IMR-90 (cell line): ENCODE results near the gene PAM16. TPM values are rescaled to one million over a fixed set of nuclear protein-coding genes. Genes with fewer than 3 reads are reported as not detected.

Source experiments
- ATAC-seq: fragments of 200-7000 bp; cut with Tn5 transposase; 2 replicates; pipeline ENCODE4 v1.9.1; 2020; ENCODE audit warnings: low read depth, mild to moderate bottlenecking, moderate library complexity
- BruUV-seq: library from RNA; stranded (reverse); fragments of 400-500 nt; replicated peaks from 2 replicates; lab custom pipeline; 2021; lab: Mats Ljungman, UMichigan
- CTCF ChIA-PET: fragments of 300-600 bp; formaldehyde crosslinking; extraction: SDS; loops from one replicate; lab custom pipeline; 2021; ENCODE audit warnings: antibody characterized with exemption; lab: Yijun Ruan, JAX
- POLR2A ChIA-PET: fragments of 300-600 bp; sonication (Branson Sonifier 250); formaldehyde crosslinking; loops from one replicate; lab custom pipeline; 2022; ENCODE audit warnings: antibody characterized with exemption; ENCODE audit not compliant: unreplicated experiment; lab: Charles Lee
- DNase-seq: peaks from one replicate; pipeline ENCODE4 v3.0.0; 2013
- H2AFZ ChIP-seq: replicated peaks from 2 replicates; pipeline ENCODE3; 2013; ENCODE audit warnings: low read length, mild to moderate bottlenecking; ENCODE audit not compliant: poor library complexity
- H2AK5ac ChIP-seq: 2 replicates; pipeline ENCODE4 v1.6.1; 2013; ENCODE audit warnings: low read depth, low read length, inconsistent platforms
- H2AK9ac ChIP-seq: replicated peaks from 2 replicates; pipeline ENCODE3; 2013; ENCODE audit warnings: mild to moderate bottlenecking, low read depth, low read length, moderate library complexity; ENCODE audit not compliant: poor library complexity
- H2BK120ac ChIP-seq: 2 replicates; pipeline ENCODE4 v1.6.1; 2013; ENCODE audit warnings: low read depth, low read length, inconsistent platforms
- H2BK15ac ChIP-seq: 3 replicates; pipeline ENCODE4 v1.6.1; 2013; ENCODE audit warnings: low read depth, low read length, inconsistent platforms
- H2BK20ac ChIP-seq: 2 replicates; pipeline ENCODE4 v1.6.1; 2013; ENCODE audit warnings: low read depth, mild to moderate bottlenecking, inconsistent platforms, low read length, moderate library complexity
- H2BK5ac ChIP-seq: 2 replicates; pipeline ENCODE4 v1.6.1; 2013; ENCODE audit warnings: mild to moderate bottlenecking, low read depth, low read length, inconsistent platforms; ENCODE audit not compliant: poor library complexity, severe bottlenecking
- H3K14ac ChIP-seq: replicated peaks from 2 replicates; pipeline ENCODE4 v1.6.1; 2013; ENCODE audit warnings: low read depth, low read length, inconsistent platforms
- H3K18ac ChIP-seq: 2 replicates; pipeline ENCODE4 v1.6.1; 2013; ENCODE audit warnings: low read depth, low read length, control low read depth
- H3K23ac ChIP-seq: 2 replicates; pipeline ENCODE4 v1.6.1; 2013; ENCODE audit warnings: low read depth, low read length, inconsistent platforms
- H3K27ac ChIP-seq: 2 replicates; pipeline ENCODE4 v1.5.1; 2013; ENCODE audit warnings: mild to moderate bottlenecking, control low read depth, low read length; ENCODE audit not compliant: insufficient read depth
- H3K27me3 ChIP-seq: 2 replicates; pipeline ENCODE4 v1.6.1; 2013; ENCODE audit warnings: low read length; ENCODE audit not compliant: control insufficient read depth, insufficient read depth
- H3K36me3 ChIP-seq: 2 replicates; pipeline ENCODE4 v1.6.1; 2013; ENCODE audit warnings: low read length, mixed read lengths; ENCODE audit not compliant: control insufficient read depth, insufficient read depth
- H3K4ac ChIP-seq: 2 replicates; pipeline ENCODE4 v1.6.1; 2013; ENCODE audit warnings: low read depth, low read length, inconsistent platforms
- H3K4me1 ChIP-seq: 2 replicates; pipeline ENCODE4 v1.6.1; 2013; ENCODE audit warnings: low read length, mixed read lengths; ENCODE audit not compliant: control insufficient read depth, insufficient read depth
- H3K4me2 ChIP-seq: 2 replicates; pipeline ENCODE4 v1.6.1; 2013; ENCODE audit warnings: low read depth, mild to moderate bottlenecking, control low read depth, low read length, moderate library complexity
- H3K4me3 ChIP-seq: 2 replicates; pipeline ENCODE4 v1.5.1; 2013; ENCODE audit warnings: low read depth, mild to moderate bottlenecking, control low read depth, low read length, moderate library complexity; ENCODE audit not compliant: insufficient read depth
- H3K56ac ChIP-seq: 2 replicates; pipeline ENCODE4 v1.6.1; 2013; ENCODE audit warnings: low read length, inconsistent platforms; ENCODE audit not compliant: insufficient read depth; ENCODE audit errors: extremely low read depth
- H3K79me1 ChIP-seq, 2 experiments: 2 replicates each; pipeline ENCODE4 v1.6.1; 2013; ENCODE audit warnings: low read length in 2 of 2, inconsistent platforms in 1 of 2, low read depth in 1 of 2
- H3K9ac ChIP-seq: 2 replicates; pipeline ENCODE4 v1.6.1; 2013; ENCODE audit warnings: low read depth, low read length, control low read depth
- H3K9me1 ChIP-seq: 2 replicates; pipeline ENCODE4 v1.6.1; 2013; ENCODE audit warnings: low read length, inconsistent platforms; ENCODE audit not compliant: insufficient read depth
- H3K9me3 ChIP-seq: 2 replicates; pipeline ENCODE4 v1.6.1; 2013; ENCODE audit warnings: low read length; ENCODE audit not compliant: control insufficient read depth, insufficient read depth
- H4K20me1 ChIP-seq: 2 replicates; pipeline ENCODE4 v1.6.1; 2013; ENCODE audit warnings: low read length, inconsistent platforms; ENCODE audit not compliant: insufficient read depth
- H4K5ac ChIP-seq: 2 replicates; pipeline ENCODE4 v1.6.1; 2013; ENCODE audit warnings: mild to moderate bottlenecking, low read depth, low read length, control low read depth
- H4K8ac ChIP-seq, 2 experiments: 2 replicates each; pipeline ENCODE4 v1.6.1; 2013; ENCODE audit warnings: low read depth in 2 of 2, low read length in 2 of 2, control low read depth in 1 of 2, inconsistent platforms in 1 of 2
- H4K91ac ChIP-seq: 2 replicates; pipeline ENCODE4 v1.6.1; 2013; ENCODE audit warnings: low read depth, low read length, inconsistent platforms; ENCODE audit not compliant: insufficient read depth
- BHLHE40 ChIP-seq: fragments of 150-350 bp; IDR thresholded peaks from 2 replicates; pipeline ENCODE4 v1.6.1; 2016; ENCODE audit warnings: mild to moderate bottlenecking, low read depth, low read length
- CHD1 ChIP-seq: IDR thresholded peaks from 2 replicates; pipeline ENCODE4 v1.6.1; 2012; ENCODE audit warnings: low read depth, low read length, improper control_type of control experiment
- CTCF ChIP-seq: conservative IDR thresholded peaks from 2 replicates; pipeline ENCODE4 v1.5.1; 2012; ENCODE audit warnings: mild to moderate bottlenecking, low read depth, low read length, improper control_type of control experiment
- MAFK ChIP-seq: IDR thresholded peaks from 2 replicates; pipeline ENCODE4 v1.6.1; 2012; ENCODE audit warnings: low read depth, low read length, improper control_type of control experiment
- MAZ ChIP-seq: IDR thresholded peaks from 2 replicates; pipeline ENCODE4 v1.6.1; 2012; ENCODE audit warnings: low read depth, mild to moderate bottlenecking, low read length, improper control_type of control experiment, moderate library complexity, borderline replicate concordance
- NFE2L2 ChIP-seq: fragments of 150-350 bp; IDR thresholded peaks from 2 replicates; pipeline ENCODE4 v1.6.1; 2016; ENCODE audit warnings: low read depth, mild to moderate bottlenecking, low read length
- POLR2A ChIP-seq: IDR thresholded peaks from 2 replicates; pipeline ENCODE4 v1.6.1; 2012; ENCODE audit warnings: mild to moderate bottlenecking, low read depth, low read length
- RAD21 ChIP-seq: IDR thresholded peaks from 2 replicates; pipeline ENCODE4 v1.6.1; 2012; ENCODE audit warnings: low read length, improper control_type of control experiment
- RCOR1 ChIP-seq: IDR thresholded peaks from 2 replicates; pipeline ENCODE4 v1.6.1; 2012; ENCODE audit warnings: mild to moderate bottlenecking, low read length, improper control_type of control experiment; ENCODE audit not compliant: insufficient replicate concordance
- SMC3 ChIP-seq: fragments of 150-350 bp; IDR thresholded peaks from 2 replicates; pipeline ENCODE4 v1.6.1; 2016; ENCODE audit warnings: low read depth, mild to moderate bottlenecking, antibody characterized with exemption, low read length, moderate library complexity
- USF2 ChIP-seq: fragments of 150-350 bp; IDR thresholded peaks from 2 replicates; pipeline ENCODE4 v1.6.1; 2017; ENCODE audit warnings: mild to moderate bottlenecking, antibody characterized with exemption, low read length, low read depth
- WGBS, 2 experiments: methylation state at CpG; one replicate each; pipeline versions ENCODE4 v1.1.5 to v1.1.7; 2013; ENCODE audit warnings: missing lambda C conversion rate in 2 of 2; ENCODE audit not compliant: insufficient read length in 1 of 2; ENCODE audit errors: extremely low coverage in 2 of 2; 5-methylcytosine and 5-hydroxymethylcytosine counted together
- dilution Hi-C: fragments of 300-500 bp; cut with HindIII; formaldehyde crosslinking; loops from one replicate; pipeline ENCODE4 v1.14.3; 2018; ENCODE audit warnings: low sequenced_read_pairs; ENCODE audit not compliant: unreplicated experiment
- in situ Hi-C: fragments of 300-500 bp; cut with MboI; formaldehyde crosslinking; loops from 3 replicates; pipeline ENCODE4 v1.14.3; 2019; ENCODE audit warnings: low sequenced_read_pairs, inconsistent platforms, mixed read lengths
- intact Hi-C: fragments of 100-400 bp; cut with micrococcal nuclease; formaldehyde crosslinking; loops from 2 replicates; pipeline ENCODE4 v1.10.0; 2022
- polyA plus RNA-seq, 3 experiments: library from polyadenylated mRNA; depleted of rRNA; stranded (reverse); fragments of >200 nt; gene quantifications; 2 replicates each; pipeline ENCODE4 v1.2.3, GENCODE V29; 2012; ENCODE audit warnings: low replicate concordance in 1 of 3
- total RNA-seq: library from RNA; depleted of rRNA; stranded (reverse); fragments of >200 nt; gene quantifications from 2 replicates; pipeline ENCODE4 v1.2.3, GENCODE V29; 2012

PAM16 gene
- total and polyA plus RNA-seq, 2 of the 4 experiments (the other 2 are of a cell fraction) = 17.9 to 48.4 TPM

DNA sequence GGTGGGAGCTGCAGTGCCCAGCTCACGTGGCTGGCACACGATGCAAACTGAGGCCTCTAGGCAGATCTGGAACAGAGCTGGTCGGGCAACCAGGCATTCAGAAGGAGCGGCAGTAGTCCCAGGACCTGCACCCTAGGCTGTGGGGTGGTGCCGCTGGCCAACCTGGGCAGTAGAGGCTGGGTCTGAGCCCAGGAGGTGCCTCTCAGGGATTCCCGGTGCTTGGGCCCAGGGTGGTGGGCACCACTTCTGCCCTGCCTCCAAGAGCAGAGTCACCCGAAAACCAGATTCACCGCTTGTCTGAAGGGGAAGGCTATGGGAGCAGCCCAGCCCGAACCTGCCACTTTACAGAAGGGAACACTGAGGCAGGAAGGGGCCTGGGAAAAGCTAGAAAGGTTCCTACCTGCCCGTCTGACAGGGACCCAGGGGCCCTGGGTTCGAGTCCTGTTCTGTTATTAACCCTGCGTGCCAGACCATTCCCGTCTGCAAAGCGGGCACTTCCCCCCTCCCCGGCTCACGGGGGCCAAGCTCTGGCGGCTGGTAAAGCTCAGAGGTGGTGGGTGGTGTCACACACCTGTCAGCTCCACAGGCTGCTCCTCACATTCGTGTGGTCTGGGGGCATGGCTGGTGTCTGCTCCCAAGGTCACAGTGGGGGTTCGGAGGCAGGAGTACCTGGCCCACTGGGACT lies 18.4 kb downstream of the PAM16 start:
- H3K4me2 ChIP-seq = no peak overlapping the region
- H4K91ac ChIP-seq = no peak overlapping the region
- dilution Hi-C loops = no loop called here
- H3K9me1 ChIP-seq = peaks cover 8% of the 10 kb centered on the region
- H3K23ac ChIP-seq = no peak overlapping the region
- WGBS, 2 experiments = 95% methylated on average over 8 of the region's 19 CpGs; no CpG with 5 or more reads in 1 of the 2 experiments
- no peaks in the 10 kb centered on the region for H3K9me3 ChIP-seq
- H3K27me3 ChIP-seq = no peaks in the 10 kb centered on the region
- no peak overlapping the region for H2BK15ac ChIP-seq
- H2AFZ ChIP-seq = no peak overlapping the region
- CTCF ChIA-PET = interaction anchor here (1.0 to 1.1 kb wide), 2 partner anchors 44 to 70 kb away, joined by 3 read pairs; no protein-coding TSS in a partner anchor
- no peak overlapping the region for H2BK120ac ChIP-seq
- H4K8ac ChIP-seq = no peak overlapping the region
- peaks cover 62% of the 10 kb centered on the region for H4K20me1 ChIP-seq
- DNase-seq = no peak
- ATAC-seq = no peak
- POLR2A ChIA-PET = no interaction called here
- peaks cover 34% of the 10 kb centered on the region for H3K36me3 ChIP-seq
- no peak overlapping the region for H3K27ac ChIP-seq
- peak overlapping the region; percentile 37 for H2AK9ac ChIP-seq
- peaks cover 17% of the 10 kb centered on the region for H3K4me1 ChIP-seq
- in situ Hi-C loops = loop anchor here (5.0 to 10.0 kb wide), 2 partner anchors 130 to 348 kb away; no protein-coding TSS in a partner anchor
- no peak overlapping the region for H3K9ac ChIP-seq
- no peak overlapping the region for H2BK5ac ChIP-seq
- intact Hi-C loops = loop anchor here (5.0 kb wide), 1 partner anchor 215 kb away; the partner anchor contains the start of gene ADCY9
- no peak overlapping the region for H2BK20ac ChIP-seq
- no peak overlapping the region for H2AK5ac ChIP-seq
- TF ChIP-seq CHD1 = no peak
- TF ChIP-seq RCOR1 = no peak
- TF ChIP-seq SMC3 = no peak
- TF ChIP-seq USF2 = no peak
- no peak for TF ChIP-seq POLR2A
- no peak for TF ChIP-seq MAFK
- TF ChIP-seq BHLHE40 = no peak
- TF ChIP-seq CTCF = no peak
- no peak for TF ChIP-seq NFE2L2
- no peak for TF ChIP-seq MAZ
- no peak for TF ChIP-seq RAD21
- H3K4ac ChIP-seq = no peak overlapping the region
- no TSS peak for BruUV-seq
- H3K18ac ChIP-seq = no peak overlapping the region
- no peak overlapping the region for H3K14ac ChIP-seq
- no peak overlapping the region for H4K5ac ChIP-seq
- H3K56ac ChIP-seq = no peak overlapping the region
- peaks cover 12 to 73% of the 10 kb centered on the region in 2 experiments; a peak in 3 of 4 replicates for H3K79me1 ChIP-seq
- H3K4me3 ChIP-seq = no peak overlapping the region
